ENCODE results near the gene C16orf74.

DNA sequence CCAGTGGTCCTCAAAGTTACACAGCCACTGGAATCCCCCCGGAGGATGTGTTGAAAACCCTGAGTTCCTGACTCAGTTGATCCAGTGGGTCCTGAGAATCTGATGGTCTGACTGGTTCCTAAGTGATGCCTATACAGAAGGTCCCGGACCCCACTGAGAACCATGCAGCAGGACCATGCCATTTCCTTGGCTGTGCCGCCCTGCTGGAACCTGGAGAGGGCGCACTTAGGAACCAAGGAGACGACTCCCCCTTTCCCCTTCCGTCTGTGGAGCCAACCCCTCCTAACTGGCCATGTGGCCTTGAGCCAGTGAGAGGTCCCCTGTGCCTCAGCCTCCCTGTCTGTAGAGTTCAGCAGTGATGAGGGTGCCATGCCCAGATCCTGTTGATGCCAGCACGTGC lies 22.0 kb downstream of the C16orf74 start:
- TF ChIP-seq, protein P1, sequence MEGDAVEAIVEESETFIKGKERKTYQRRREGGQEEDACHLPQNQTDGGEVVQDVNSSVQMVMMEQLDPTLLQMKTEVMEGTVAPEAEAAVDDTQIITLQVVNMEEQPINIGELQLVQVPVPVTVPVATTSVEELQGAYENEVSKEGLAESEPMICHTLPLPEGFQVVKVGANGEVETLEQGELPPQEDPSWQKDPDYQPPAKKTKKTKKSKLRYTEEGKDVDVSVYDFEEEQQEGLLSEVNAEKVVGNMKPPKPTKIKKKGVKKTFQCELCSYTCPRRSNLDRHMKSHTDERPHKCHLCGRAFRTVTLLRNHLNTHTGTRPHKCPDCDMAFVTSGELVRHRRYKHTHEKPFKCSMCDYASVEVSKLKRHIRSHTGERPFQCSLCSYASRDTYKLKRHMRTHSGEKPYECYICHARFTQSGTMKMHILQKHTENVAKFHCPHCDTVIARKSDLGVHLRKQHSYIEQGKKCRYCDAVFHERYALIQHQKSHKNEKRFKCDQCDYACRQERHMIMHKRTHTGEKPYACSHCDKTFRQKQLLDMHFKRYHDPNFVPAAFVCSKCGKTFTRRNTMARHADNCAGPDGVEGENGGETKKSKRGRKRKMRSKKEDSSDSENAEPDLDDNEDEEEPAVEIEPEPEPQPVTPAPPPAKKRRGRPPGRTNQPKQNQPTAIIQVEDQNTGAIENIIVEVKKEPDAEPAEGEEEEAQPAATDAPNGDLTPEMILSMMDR (IDR thresholded peaks at IDR 0.05) = no peak
- no peak for TF ChIP-seq POLR2A (IDR thresholded peaks at IDR 0.05)
